GM12878 (cell line): ENCODE results near the gene CLEC16A.

Experiments used
- CEBPB ChIP-seq, 2 experiments: fragments of 150-350 bp in 1 of 2; IDR thresholded peaks; 2 replicates each; pipeline ENCODE4 v1.6.1; 2012 to 2014; ENCODE audit warnings: low read depth in 2 of 2, low read length in 2 of 2, borderline replicate concordance in 1 of 2, inconsistent platforms in 1 of 2
- CTCF ChIP-seq, 3 experiments: IDR thresholded peaks in 2 of 3; conservative IDR thresholded peaks in 1 of 3; 2 replicates each; pipeline ENCODE4 v1.5.1; 2011; ENCODE audit warnings: low read depth in 3 of 3, low read length in 3 of 3, mild to moderate bottlenecking in 3 of 3, control low read depth in 2 of 3, moderate library complexity in 2 of 3, inconsistent platforms in 1 of 3, mixed read lengths in 1 of 3; ENCODE audit not compliant: control insufficient read depth in 2 of 3, insufficient read depth in 1 of 3; ENCODE audit errors: extremely low read depth in 1 of 3
- MEF2B ChIP-seq: fragments of 450-650 bp; IDR thresholded peaks from 2 replicates; pipeline ENCODE4 v1.6.1; 2018; ENCODE audit warnings: mild to moderate bottlenecking, moderate library complexity; ENCODE audit not compliant: partially characterized antibody, poor library complexity, severe bottlenecking
- POLR2A ChIP-seq: IDR thresholded peaks from 2 replicates; pipeline ENCODE4 v1.6.1; 2011; ENCODE audit warnings: low read depth, mild to moderate bottlenecking, low read length
- USF2 ChIP-seq: IDR thresholded peaks from 2 replicates; pipeline ENCODE4 v1.6.1; 2011; ENCODE audit warnings: low read depth, low read length, improper control_type of control experiment, borderline replicate concordance

- TF ChIP-seq CEBPB (IDR thresholded peaks at IDR 0.05; ENCODE audit: borderline replicate concordance in 1 of 2, low read depth in 2 of 2, low read length in 2 of 2), result no peak
- TF ChIP-seq CTCF (IDR thresholded peaks at IDR 0.05 in 2 of 3, conservative IDR thresholded peaks at IDR 0.05 in 1 of 3; ENCODE audit: control insufficient read depth in 2 of 3, extremely low read depth in 1 of 3, insufficient read depth in 1 of 3, low read depth in 3 of 3, low read length in 3 of 3), result no peak
- TF ChIP-seq POLR2A, result no peak
- TF ChIP-seq MEF2B, result no peak
- TF ChIP-seq USF2, result no peak
These were observed 60.7 kb downstream of the CLEC16A start for GRCh38 chr16:11004973-11005610.
